IMR-90 (cell line): ENCODE measurements around the gene PLCL2. TPM values are rescaled to one million over a fixed set of nuclear protein-coding genes. Genes with fewer than 3 reads are reported as not detected.

Experiments
- ATAC-seq: fragments of 200-7000 bp; cut with Tn5 transposase; 2 replicates; pipeline ENCODE4 v1.9.1; 2020; ENCODE audit warnings: low read depth, mild to moderate bottlenecking, moderate library complexity
- BruUV-seq: library from RNA; stranded (reverse); fragments of 400-500 nt; replicated peaks from 2 replicates; lab custom pipeline; 2021; lab: Mats Ljungman, UMichigan
- CTCF ChIA-PET: fragments of 300-600 bp; formaldehyde crosslinking; extraction: SDS; loops from one replicate; lab custom pipeline; 2021; ENCODE audit warnings: antibody characterized with exemption; lab: Yijun Ruan, JAX
- POLR2A ChIA-PET: fragments of 300-600 bp; sonication (Branson Sonifier 250); formaldehyde crosslinking; loops from one replicate; lab custom pipeline; 2022; ENCODE audit warnings: antibody characterized with exemption; ENCODE audit not compliant: unreplicated experiment; lab: Charles Lee
- DNase-seq: peaks from one replicate; pipeline ENCODE4 v3.0.0; 2013
- H2AFZ ChIP-seq: replicated peaks from 2 replicates; pipeline ENCODE3; 2013; ENCODE audit warnings: low read length, mild to moderate bottlenecking; ENCODE audit not compliant: poor library complexity
- H2AK5ac ChIP-seq: 2 replicates; pipeline ENCODE4 v1.6.1; 2013; ENCODE audit warnings: low read depth, low read length, inconsistent platforms
- H2AK9ac ChIP-seq: replicated peaks from 2 replicates; pipeline ENCODE3; 2013; ENCODE audit warnings: mild to moderate bottlenecking, low read depth, low read length, moderate library complexity; ENCODE audit not compliant: poor library complexity
- H2BK120ac ChIP-seq: 2 replicates; pipeline ENCODE4 v1.6.1; 2013; ENCODE audit warnings: low read depth, low read length, inconsistent platforms
- H2BK15ac ChIP-seq: 3 replicates; pipeline ENCODE4 v1.6.1; 2013; ENCODE audit warnings: low read depth, low read length, inconsistent platforms
- H2BK20ac ChIP-seq: 2 replicates; pipeline ENCODE4 v1.6.1; 2013; ENCODE audit warnings: low read depth, mild to moderate bottlenecking, inconsistent platforms, low read length, moderate library complexity
- H2BK5ac ChIP-seq: 2 replicates; pipeline ENCODE4 v1.6.1; 2013; ENCODE audit warnings: mild to moderate bottlenecking, low read depth, low read length, inconsistent platforms; ENCODE audit not compliant: poor library complexity, severe bottlenecking
- H3K14ac ChIP-seq: replicated peaks from 2 replicates; pipeline ENCODE4 v1.6.1; 2013; ENCODE audit warnings: low read depth, low read length, inconsistent platforms
- H3K18ac ChIP-seq: 2 replicates; pipeline ENCODE4 v1.6.1; 2013; ENCODE audit warnings: low read depth, low read length, control low read depth
- H3K23ac ChIP-seq: 2 replicates; pipeline ENCODE4 v1.6.1; 2013; ENCODE audit warnings: low read depth, low read length, inconsistent platforms
- H3K27ac ChIP-seq: 2 replicates; pipeline ENCODE4 v1.5.1; 2013; ENCODE audit warnings: mild to moderate bottlenecking, control low read depth, low read length; ENCODE audit not compliant: insufficient read depth
- H3K27me3 ChIP-seq: 2 replicates; pipeline ENCODE4 v1.6.1; 2013; ENCODE audit warnings: low read length; ENCODE audit not compliant: control insufficient read depth, insufficient read depth
- H3K36me3 ChIP-seq: 2 replicates; pipeline ENCODE4 v1.6.1; 2013; ENCODE audit warnings: low read length, mixed read lengths; ENCODE audit not compliant: control insufficient read depth, insufficient read depth
- H3K4ac ChIP-seq: 2 replicates; pipeline ENCODE4 v1.6.1; 2013; ENCODE audit warnings: low read depth, low read length, inconsistent platforms
- H3K4me1 ChIP-seq: 2 replicates; pipeline ENCODE4 v1.6.1; 2013; ENCODE audit warnings: low read length, mixed read lengths; ENCODE audit not compliant: control insufficient read depth, insufficient read depth
- H3K4me2 ChIP-seq: 2 replicates; pipeline ENCODE4 v1.6.1; 2013; ENCODE audit warnings: low read depth, mild to moderate bottlenecking, control low read depth, low read length, moderate library complexity
- H3K4me3 ChIP-seq: 2 replicates; pipeline ENCODE4 v1.5.1; 2013; ENCODE audit warnings: low read depth, mild to moderate bottlenecking, control low read depth, low read length, moderate library complexity; ENCODE audit not compliant: insufficient read depth
- H3K56ac ChIP-seq: 2 replicates; pipeline ENCODE4 v1.6.1; 2013; ENCODE audit warnings: low read length, inconsistent platforms; ENCODE audit not compliant: insufficient read depth; ENCODE audit errors: extremely low read depth
- H3K79me1 ChIP-seq, 2 experiments: 2 replicates each; pipeline ENCODE4 v1.6.1; 2013; ENCODE audit warnings: low read length in 2 of 2, inconsistent platforms in 1 of 2, low read depth in 1 of 2
- H3K9ac ChIP-seq: 2 replicates; pipeline ENCODE4 v1.6.1; 2013; ENCODE audit warnings: low read depth, low read length, control low read depth
- H3K9me1 ChIP-seq: 2 replicates; pipeline ENCODE4 v1.6.1; 2013; ENCODE audit warnings: low read length, inconsistent platforms; ENCODE audit not compliant: insufficient read depth
- H3K9me3 ChIP-seq: 2 replicates; pipeline ENCODE4 v1.6.1; 2013; ENCODE audit warnings: low read length; ENCODE audit not compliant: control insufficient read depth, insufficient read depth
- H4K20me1 ChIP-seq: 2 replicates; pipeline ENCODE4 v1.6.1; 2013; ENCODE audit warnings: low read length, inconsistent platforms; ENCODE audit not compliant: insufficient read depth
- H4K5ac ChIP-seq: 2 replicates; pipeline ENCODE4 v1.6.1; 2013; ENCODE audit warnings: mild to moderate bottlenecking, low read depth, low read length, control low read depth
- H4K8ac ChIP-seq, 2 experiments: 2 replicates each; pipeline ENCODE4 v1.6.1; 2013; ENCODE audit warnings: low read depth in 2 of 2, low read length in 2 of 2, control low read depth in 1 of 2, inconsistent platforms in 1 of 2
- H4K91ac ChIP-seq: 2 replicates; pipeline ENCODE4 v1.6.1; 2013; ENCODE audit warnings: low read depth, low read length, inconsistent platforms; ENCODE audit not compliant: insufficient read depth
- CHD1 ChIP-seq: IDR thresholded peaks from 2 replicates; pipeline ENCODE4 v1.6.1; 2012; ENCODE audit warnings: low read depth, low read length, improper control_type of control experiment
- MAZ ChIP-seq: IDR thresholded peaks from 2 replicates; pipeline ENCODE4 v1.6.1; 2012; ENCODE audit warnings: low read depth, mild to moderate bottlenecking, low read length, improper control_type of control experiment, moderate library complexity, borderline replicate concordance
- MXI1 ChIP-seq: IDR thresholded peaks from 2 replicates; pipeline ENCODE4 v1.6.1; 2012; ENCODE audit warnings: low read depth, mild to moderate bottlenecking, low read length, moderate library complexity, borderline replicate concordance
- dilution Hi-C: fragments of 300-500 bp; cut with HindIII; formaldehyde crosslinking; loops from one replicate; pipeline ENCODE4 v1.14.3; 2018; ENCODE audit warnings: low sequenced_read_pairs; ENCODE audit not compliant: unreplicated experiment
- in situ Hi-C: fragments of 300-500 bp; cut with MboI; formaldehyde crosslinking; loops from 3 replicates; pipeline ENCODE4 v1.14.3; 2019; ENCODE audit warnings: low sequenced_read_pairs, inconsistent platforms, mixed read lengths
- intact Hi-C: fragments of 100-400 bp; cut with micrococcal nuclease; formaldehyde crosslinking; loops from 2 replicates; pipeline ENCODE4 v1.10.0; 2022
- polyA plus RNA-seq, 3 experiments: library from polyadenylated mRNA; depleted of rRNA; stranded (reverse); fragments of >200 nt; gene quantifications; 2 replicates each; pipeline ENCODE4 v1.2.3, GENCODE V29; 2012; ENCODE audit warnings: low replicate concordance in 1 of 3
- total RNA-seq: library from RNA; depleted of rRNA; stranded (reverse); fragments of >200 nt; gene quantifications from 2 replicates; pipeline ENCODE4 v1.2.3, GENCODE V29; 2012

PLCL2 gene
- total and polyA plus RNA-seq, 2 of the 4 experiments (the other 2 are of a cell fraction): 0.92 to 3.8 TPM

DNA sequence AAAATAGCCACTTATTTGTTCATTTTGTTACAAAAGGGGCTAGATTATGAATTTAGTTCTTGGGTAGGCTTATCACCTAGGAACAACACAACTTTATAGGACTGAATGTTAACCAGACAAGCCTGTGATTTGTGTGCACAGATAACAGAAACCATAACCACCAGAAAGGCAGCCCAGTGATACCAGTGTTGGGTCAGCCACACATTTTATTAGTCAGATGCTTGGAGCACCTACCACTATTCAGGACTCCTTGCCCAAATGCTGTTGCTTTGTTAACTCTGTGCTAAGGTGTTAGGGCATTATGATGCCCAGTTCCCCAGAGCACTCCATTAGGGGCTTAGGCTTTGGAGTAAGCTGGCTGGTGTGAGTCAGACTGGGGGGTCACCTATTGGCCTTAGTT is 22.5 kb downstream of the PLCL2 start:
- no peak for TF ChIP-seq MAZ
- no peak for TF ChIP-seq CHD1
- TF ChIP-seq MXI1: no peak

More for the DNA sequence above, 22.5 kb downstream of the PLCL2 start:
- H2BK20ac ChIP-seq: peak overlapping the region; percentile 21
- H3K36me3 ChIP-seq: no peaks in the 10 kb centered on the region
- peaks cover 6% of the 10 kb centered on the region for H3K9me1 ChIP-seq
- no peak overlapping the region for H3K27ac ChIP-seq
- H3K4me3 ChIP-seq: no peak overlapping the region
- no peak overlapping the region for H4K8ac ChIP-seq
- H2AK9ac ChIP-seq: no peak overlapping the region
- in situ Hi-C loops (no loop called here), dilution Hi-C loops (no loop called here), intact Hi-C loops (no loop called here)
- no peak overlapping the region; the same call in 1 of the 2 replicates for H3K14ac ChIP-seq
- no peak overlapping the region for H3K18ac ChIP-seq
- no peak overlapping the region for H3K4me2 ChIP-seq
- H2AFZ ChIP-seq: no peak overlapping the region
- no peak overlapping the region for H3K9ac ChIP-seq
- no peak overlapping the region for H4K5ac ChIP-seq
- H4K91ac ChIP-seq: no peak overlapping the region
- no peaks in the 10 kb centered on the region for H3K27me3 ChIP-seq
- no peak overlapping the region for H2BK5ac ChIP-seq
- H2BK15ac ChIP-seq: no peak overlapping the region; the same call in 2 of the 3 replicates
- POLR2A ChIA-PET: no interaction called here
- peak overlapping the region; percentile 30 for H3K4ac ChIP-seq
- no peaks in the 10 kb centered on the region for H4K20me1 ChIP-seq
- no peak overlapping the region for H3K56ac ChIP-seq
- CTCF ChIA-PET: no interaction called here
- H2BK120ac ChIP-seq: no peak overlapping the region
- H3K9me3 ChIP-seq: no peaks in the 10 kb centered on the region
- peaks cover 7% of the 10 kb centered on the region for H3K4me1 ChIP-seq
- no peak for ATAC-seq
- H3K79me1 ChIP-seq: peaks cover 0 to 3% of the 10 kb centered on the region in 2 experiments; a peak in 1 of 4 replicates
- DNase-seq: no peak
- H3K23ac ChIP-seq: peak overlapping the region; percentile 56; the same call in 1 of the 2 replicates
- no TSS peak for BruUV-seq
- H2AK5ac ChIP-seq: peak overlapping the region; percentile 66; the same call in 1 of the 2 replicates
